NOMO-1 treated with DMSO at 0.1 percent for 48 hours (cell line): ENCODE measurements around the gene SPRN.
A peak's percentile ranks its signal among the peaks of the same experiment; 100 is the strongest.

Source experiments
- DNase-seq: peaks from one replicate; lab custom pipeline; 2025; ENCODE audit not compliant: unreplicated experiment; lab: John Stamatoyannopoulos, UW

Gene SPRN

GRCh38 chr10:133411523-133412380 is 12.7 kb downstream of the SPRN start:
- DNase-seq = no peak

GRCh38 chr10:133405844-133406527 is 18.4 kb downstream of the SPRN start:
- DNase-seq = no peak

GRCh38 chr10:133405272-133405671 is 19.2 kb downstream of the SPRN start:
- no peak for DNase-seq

- DNase-seq = no peak
Measured at GRCh38 chr10:133403784-133404183, 20.6 kb downstream of the SPRN start.

GRCh38 chr10:133403359-133403758 is 21.1 kb downstream of the SPRN start:
- DNase-seq = no peak

- no peak for DNase-seq
Measured at GRCh38 chr10:133401981-133402725, 22.3 kb downstream of the SPRN start.

GRCh38 chr10:133401500-133401899 is 22.9 kb downstream of the SPRN start:
- no peak for DNase-seq

GRCh38 chr10:133400624-133401424 is 23.6 kb downstream of the SPRN start:
- DNase-seq = no peak

- no peak for DNase-seq
Measured at GRCh38 chr10:133399123-133399601, 25.3 kb downstream of the SPRN start.

- no peak for DNase-seq
Measured at GRCh38 chr10:133397938-133398337, 26.5 kb downstream of the SPRN start.

- no peak for DNase-seq
Measured at GRCh38 chr10:133396035-133396624, 28.3 kb downstream of the SPRN start.

- no peak for DNase-seq
Measured at GRCh38 chr10:133394801-133395221, 29.6 kb downstream of the SPRN start.

GRCh38 chr10:133394064-133394663 is 30.3 kb downstream of the SPRN start, which contains the start of gene MTG1:
TSS of gene MTG1 (plus strand) at chr10:133394157. CDS start at chr10:133394221, 64 bp downstream.
- DNase-seq = peak; percentile 87

- no peak for DNase-seq
Measured at GRCh38 chr10:133393401-133394063, 30.9 kb downstream of the SPRN start.

GRCh38 chr10:133391761-133392518 is 32.5 kb downstream of the SPRN start:
- no peak for DNase-seq

GRCh38 chr10:133391249-133391635 is 33.2 kb downstream of the SPRN start:
- DNase-seq = no peak

- no peak for DNase-seq
Measured at GRCh38 chr10:133390597-133391248, 33.7 kb downstream of the SPRN start.
